Measurements from ENCODE around the gene OGDH. TPM values are rescaled to one million over a fixed set of nuclear protein-coding genes. Genes with fewer than 3 reads are reported as not detected.
"Not testable (repeated sequence)": the region's sequence is repeated elsewhere in the genome, so short reads cannot be mapped to it uniquely, and the experiment has no call there.

OGDH gene
- polyA plus RNA-seq, 1 donor from 2014 or later: 26.6 TPM

- H3K27me3 Mint-ChIP-seq: no peaks in the 10 kb centered on the region
- no peak overlapping the region for H3K4me3 Mint-ChIP-seq
- peaks cover 0 to 1% (median 0%) of the 10 kb centered on the region in 3 donors for H3K4me1 Mint-ChIP-seq
- H3K9me3 Mint-ChIP-seq: no peaks in the 10 kb centered on the region
- H3K36me3 Mint-ChIP-seq: peaks cover 11% of the 10 kb centered on the region
- H3K27ac Mint-ChIP-seq: no peak overlapping the region
Measured at GRCh38 chr7:44703921-44704320, 97.5 kb downstream of the OGDH start.

GRCh38 chr7:44705434-44705833 is 99.0 kb downstream of the OGDH start:
- Mint-ChIP-seq H3K36me3 (peaks cover 6% of the 10 kb centered on the region), H3K4me1 (no peaks in the 10 kb centered on the region), H3K9me3 (no peaks in the 10 kb centered on the region), H3K27me3 (no peaks in the 10 kb centered on the region), H3K27ac (no peak overlapping the region), H3K4me3 (no peak overlapping the region)

- Mint-ChIP-seq H3K9me3 (no peaks in the 10 kb centered on the region), H3K4me3 (no peak overlapping the region), H3K36me3 (peaks cover 5% of the 10 kb centered on the region), H3K27ac (no peak overlapping the region), H3K4me1 (peaks cover 0 to 2% (median 0%) of the 10 kb centered on the region in 3 donors), H3K27me3 (no peaks in the 10 kb centered on the region)
Measured at GRCh38 chr7:44706788-44707557, 100.5 kb downstream of the OGDH start.

GRCh38 chr7:44707558-44708230 is 101.3 kb downstream of the OGDH start:
- no peaks in the 10 kb centered on the region for H3K27me3 Mint-ChIP-seq
- no peak overlapping the region for H3K4me3 Mint-ChIP-seq
- H3K27ac Mint-ChIP-seq: no peak overlapping the region
- H3K36me3 Mint-ChIP-seq: peaks cover 5% of the 10 kb centered on the region
- H3K9me3 Mint-ChIP-seq: no peaks in the 10 kb centered on the region
- peaks cover 0 to 3% (median 0%) of the 10 kb centered on the region in 3 donors for H3K4me1 Mint-ChIP-seq

- Mint-ChIP-seq H3K36me3 (peaks cover 2% of the 10 kb centered on the region), H3K27me3 (no peaks in the 10 kb centered on the region), H3K4me1 (peaks cover 0 to 3% (median 0%) of the 10 kb centered on the region in 3 donors), H3K9me3 (no peaks in the 10 kb centered on the region), H3K4me3 (peak overlapping the region in 1 of 4 donors; percentile 17), H3K27ac (peak overlapping the region in 1 of 3 donors; percentile 59)
Measured at GRCh38 chr7:44709011-44709915, 102.8 kb downstream of the OGDH start.

- H3K4me1 Mint-ChIP-seq: peaks cover 0 to 3% (median 0%) of the 10 kb centered on the region in 3 donors
- H3K27ac Mint-ChIP-seq: no peak overlapping the region
- no peaks in the 10 kb centered on the region for H3K9me3 Mint-ChIP-seq
- no peaks in the 10 kb centered on the region for H3K27me3 Mint-ChIP-seq
- H3K4me3 Mint-ChIP-seq: no peak overlapping the region
- no peaks in the 10 kb centered on the region for H3K36me3 Mint-ChIP-seq
Measured at GRCh38 chr7:44709945-44710596, 103.6 kb downstream of the OGDH start.

GRCh38 chr7:44711528-44711927 is 105.1 kb downstream of the OGDH start:
- Mint-ChIP-seq H3K27ac (peak overlapping the region in 1 of 3 donors; percentile 76), H3K4me3 (no peak overlapping the region), H3K9me3 (no peaks in the 10 kb centered on the region)

GRCh38 chr7:44712012-44712411 is 105.6 kb downstream of the OGDH start:
- H3K4me3 Mint-ChIP-seq: no peak overlapping the region
- peaks cover 0 to 4% (median 0%) of the 10 kb centered on the region in 3 donors for H3K4me1 Mint-ChIP-seq
- H3K9me3 Mint-ChIP-seq: no peaks in the 10 kb centered on the region
- H3K27me3 Mint-ChIP-seq: no peaks in the 10 kb centered on the region
- no peaks in the 10 kb centered on the region for H3K36me3 Mint-ChIP-seq
- H3K27ac Mint-ChIP-seq: peak overlapping the region in 1 of 3 donors; percentile 76

More at GRCh38 chr7:44711528-44711927, 105.1 kb downstream of the OGDH start:
- Mint-ChIP-seq H3K36me3 (no peaks in the 10 kb centered on the region), H3K4me1 (peaks cover 0 to 4% (median 0%) of the 10 kb centered on the region in 3 donors), H3K27me3 (no peaks in the 10 kb centered on the region)

GRCh38 chr7:44713141-44713540 is 106.7 kb downstream of the OGDH start:
- peaks cover 0 to 4% (median 0%) of the 10 kb centered on the region in 3 donors for H3K4me1 Mint-ChIP-seq
- no peaks in the 10 kb centered on the region for H3K9me3 Mint-ChIP-seq
- no peaks in the 10 kb centered on the region for H3K36me3 Mint-ChIP-seq
- H3K4me3 Mint-ChIP-seq: no peak overlapping the region
- no peak overlapping the region for H3K27ac Mint-ChIP-seq
- no peaks in the 10 kb centered on the region for H3K27me3 Mint-ChIP-seq

- H3K36me3 Mint-ChIP-seq: no peaks in the 10 kb centered on the region
- peaks cover 0 to 4% (median 0%) of the 10 kb centered on the region in 3 donors for H3K4me1 Mint-ChIP-seq
- H3K27me3 Mint-ChIP-seq: no peaks in the 10 kb centered on the region
- no peak overlapping the region for H3K27ac Mint-ChIP-seq
- no peaks in the 10 kb centered on the region for H3K9me3 Mint-ChIP-seq
- no peak overlapping the region for H3K4me3 Mint-ChIP-seq
Measured at GRCh38 chr7:44713680-44714335, 107.4 kb downstream of the OGDH start.

- Mint-ChIP-seq H3K27me3 (no peaks in the 10 kb centered on the region), H3K4me3 (no peak overlapping the region), H3K4me1 (peaks cover 0 to 4% (median 0%) of the 10 kb centered on the region in 3 donors), H3K36me3 (no peaks in the 10 kb centered on the region), H3K27ac (no peak overlapping the region), H3K9me3 (peaks cover 0 to 3% (median 0%) of the 10 kb centered on the region in 3 donors)
Measured at GRCh38 chr7:44716205-44716604, 109.8 kb downstream of the OGDH start.

GRCh38 chr7:44720301-44720700 is 113.9 kb downstream of the OGDH start:
- Mint-ChIP-seq H3K27ac (no peak overlapping the region), H3K36me3 (no peaks in the 10 kb centered on the region), H3K27me3 (no peaks in the 10 kb centered on the region), H3K4me1 (peaks cover 0 to 1% (median 0%) of the 10 kb centered on the region in 3 donors), H3K9me3 (peaks cover 0 to 3% (median 0%) of the 10 kb centered on the region in 3 donors), H3K4me3 (no peak overlapping the region)

GRCh38 chr7:44724276-44724675 is 117.8 kb downstream of the OGDH start:
- Mint-ChIP-seq H3K4me3 (no peak overlapping the region), H3K9me3 (peaks cover 0 to 3% (median 0%) of the 10 kb centered on the region in 3 donors), H3K27me3 (no peaks in the 10 kb centered on the region), H3K4me1 (peaks cover 0 to 1% (median 0%) of the 10 kb centered on the region in 3 donors), H3K27ac (no peak overlapping the region), H3K36me3 (peaks cover 4% of the 10 kb centered on the region)

GRCh38 chr7:44726250-44726649 is 119.8 kb downstream of the OGDH start:
- not testable (repeated sequence) for H3K36me3 Mint-ChIP-seq, H3K27me3 Mint-ChIP-seq, H3K4me1 Mint-ChIP-seq, H3K9me3 Mint-ChIP-seq, H3K4me3 Mint-ChIP-seq, H3K27ac Mint-ChIP-seq
